NB4 (cell line): ENCODE results near the gene CFAP58.

Source experiments
- DNase-seq: peaks from one replicate; pipeline ENCODE4 v3.0.0; 2010; ENCODE audit warnings: low read depth
- H3K4me3 ChIP-seq: one replicate; pipeline ENCODE4 v1.5.1; 2011; ENCODE audit warnings: mild to moderate bottlenecking, low read depth, low read length, moderate library complexity
- CTCF ChIP-seq: IDR thresholded peaks from one replicate; pipeline ENCODE4 v1.5.1; 2012; ENCODE audit warnings: low read depth, low read length
- MAX ChIP-seq: IDR thresholded peaks from 2 replicates; pipeline ENCODE4 v1.6.1; 2011; ENCODE audit warnings: low read depth, low read length
- MYC ChIP-seq: IDR thresholded peaks from 2 replicates; pipeline ENCODE4 v1.6.1; 2011; ENCODE audit warnings: low read depth, low read length
- POLR2A ChIP-seq: IDR thresholded peaks from 2 replicates; pipeline ENCODE4 v1.6.1; 2011; ENCODE audit warnings: mild to moderate bottlenecking; ENCODE audit not compliant: insufficient read length; ENCODE audit errors: extremely low read depth

CFAP58 gene

GRCh38 chr10:104317269-104317710, 36.3 kb upstream of the CFAP58 start:
- no peak overlapping the region for H3K4me3 ChIP-seq
- no peak for TF ChIP-seq MYC
- no peak for TF ChIP-seq CTCF
- no peak for TF ChIP-seq MAX
- TF ChIP-seq POLR2A: no peak
- no peak for DNase-seq

- no peak for TF ChIP-seq CTCF
- no peak overlapping the region for H3K4me3 ChIP-seq
- no peak for DNase-seq
These were observed 35.8 kb upstream of the CFAP58 start for GRCh38 chr10:104317726-104318299.

GRCh38 chr10:104318326-104318725, 35.3 kb upstream of the CFAP58 start:
- no peak overlapping the region for H3K4me3 ChIP-seq
- DNase-seq: no peak
- TF ChIP-seq MYC (no peak), MAX (no peak), CTCF (no peak), POLR2A (no peak)

GRCh38 chr10:104318810-104319741, 34.6 kb upstream of the CFAP58 start:
- peak; percentile 49 for DNase-seq

GRCh38 chr10:104321226-104321625, 32.4 kb upstream of the CFAP58 start:
- TF ChIP-seq CTCF: no peak
- no peak for TF ChIP-seq MYC
- TF ChIP-seq POLR2A: no peak
- no peak for TF ChIP-seq MAX
- H3K4me3 ChIP-seq: no peak overlapping the region
- DNase-seq: no peak

More at GRCh38 chr10:104318810-104319741, 34.6 kb upstream of the CFAP58 start:
- TF ChIP-seq MYC (no peak), POLR2A (no peak), CTCF (no peak), MAX (no peak)
- no peak overlapping the region for H3K4me3 ChIP-seq
